ENCODE results near the gene AGPAT3.

AGPAT3 gene

GRCh38 chr21:43906585-43907370 lies 41.8 kb downstream of the AGPAT3 start:
- no peak for TF ChIP-seq CTCF (IDR thresholded peaks at IDR 0.05; ENCODE audit: extremely low read depth, missing control alignments)
- DNase-seq (ENCODE audit: low spot score) = no peak

DNA sequence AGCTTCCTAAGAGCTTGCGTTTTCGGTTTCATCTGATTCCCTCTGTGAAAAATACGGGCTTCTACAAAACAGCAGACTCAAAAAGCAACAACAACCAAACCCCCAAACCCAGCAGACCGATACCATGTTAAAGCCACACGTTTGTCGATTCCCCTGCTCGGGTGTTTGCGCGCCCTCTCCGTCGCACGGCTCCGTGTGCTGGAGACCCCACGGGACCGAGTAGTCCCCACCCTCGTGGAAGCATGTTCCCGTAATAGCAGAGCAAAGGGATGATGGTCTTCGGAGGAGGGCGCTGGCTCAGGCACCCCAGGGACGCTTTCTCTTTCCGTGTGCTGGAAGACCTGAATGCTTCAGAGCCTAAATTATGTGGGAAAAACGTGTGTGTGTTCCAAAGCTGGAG lies 42.7 kb downstream of the AGPAT3 start:
- TF ChIP-seq CTCF (IDR thresholded peaks at IDR 0.05; ENCODE audit: extremely low read depth, missing control alignments) = no peak
- DNase-seq (ENCODE audit: low spot score) = no peak

GRCh38 chr21:43908167-43908566 lies 43.1 kb downstream of the AGPAT3 start:
- DNase-seq (ENCODE audit: low spot score) = no peak
- TF ChIP-seq CTCF (IDR thresholded peaks at IDR 0.05; ENCODE audit: extremely low read depth, missing control alignments) = no peak

DNA sequence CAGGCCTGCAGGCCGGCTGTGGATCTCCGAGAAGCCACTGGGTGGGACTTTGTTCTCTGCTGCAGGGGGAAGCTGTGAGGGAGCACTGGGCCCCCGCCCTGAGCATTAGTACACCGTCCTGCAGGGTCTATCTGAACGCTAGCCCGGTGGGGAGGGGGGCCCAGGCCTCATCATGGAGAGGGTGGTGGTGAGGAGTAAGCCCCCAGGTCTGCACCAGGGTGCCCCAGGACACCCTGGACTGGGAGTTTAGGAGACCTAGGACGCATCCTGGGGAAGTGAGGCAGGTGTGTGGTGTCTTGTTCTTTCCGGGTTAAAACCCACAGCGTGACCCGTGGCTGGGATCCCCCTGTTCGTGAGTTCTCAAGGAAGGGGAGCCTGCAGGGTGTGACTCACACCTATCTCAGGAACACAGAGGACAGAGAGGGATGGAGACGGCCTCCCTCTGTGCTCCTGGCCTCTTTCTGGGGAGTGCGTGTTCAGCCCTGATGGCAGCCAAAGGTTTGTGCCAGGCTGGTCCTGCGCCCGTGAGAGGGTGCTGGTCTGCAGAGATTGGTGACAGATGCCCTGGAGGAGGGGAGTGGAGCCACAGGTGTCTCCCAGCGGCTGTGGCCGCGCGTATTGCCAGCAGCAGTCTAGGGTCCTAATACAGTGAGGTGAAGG lies 44.8 kb downstream of the AGPAT3 start:
- no peak for DNase-seq (ENCODE audit: low spot score)
- no peak for TF ChIP-seq CTCF (IDR thresholded peaks at IDR 0.05; ENCODE audit: extremely low read depth, missing control alignments)

DNA sequence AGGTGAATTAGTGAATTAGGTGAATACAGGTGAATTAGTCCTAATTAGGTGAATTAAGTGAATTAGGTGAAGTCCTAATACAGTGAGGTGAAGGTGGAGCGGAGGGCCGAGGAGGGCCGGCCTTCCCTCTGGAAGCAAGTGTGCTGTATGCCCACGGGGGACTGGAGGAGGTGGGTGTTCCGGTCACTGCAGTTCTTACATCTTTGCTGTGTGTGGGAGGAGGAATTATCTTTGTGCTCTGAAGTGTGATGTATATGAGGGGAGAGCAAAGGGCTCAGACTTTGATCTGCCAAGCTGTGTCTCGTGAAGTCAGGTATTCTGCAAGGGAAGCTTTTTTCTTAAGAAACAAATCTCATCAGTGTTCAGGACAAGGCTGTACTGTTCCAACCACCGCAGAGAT lies 45.4 kb downstream of the AGPAT3 start:
- TF ChIP-seq CTCF (IDR thresholded peaks at IDR 0.05; ENCODE audit: extremely low read depth, missing control alignments) = no peak

GRCh38 chr21:43911015-43911934 lies 46.3 kb downstream of the AGPAT3 start:
- no peak for TF ChIP-seq CTCF (IDR thresholded peaks at IDR 0.05; ENCODE audit: extremely low read depth, missing control alignments)
- DNase-seq (ENCODE audit: low spot score) = no peak

More for the DNA sequence above, 45.4 kb downstream of the AGPAT3 start:
- DNase-seq (ENCODE audit: low spot score) = no peak

Measured in GM20000 (cell line).